Lower leg skin (tissue), 3 donors: ENCODE measurements around the gene GREB1L.

Experiments
- CTCF ChIP-seq, 3 donors: fragments of 450-650 bp; IDR thresholded peaks; one replicate each; pipeline ENCODE4 v1.5.1; 2016; ENCODE audit warnings: antibody characterized with exemption in 3 of 3, mild to moderate bottlenecking in 3 of 3, moderate library complexity in 2 of 3
- POLR2A ChIP-seq, 2 donors: fragments of 450-650 bp; IDR thresholded peaks; one replicate each; pipeline ENCODE4 v1.6.1; 2016 to 2017; ENCODE audit warnings: antibody characterized with exemption in 2 of 2, mild to moderate bottlenecking in 1 of 2, moderate library complexity in 1 of 2

DNA sequence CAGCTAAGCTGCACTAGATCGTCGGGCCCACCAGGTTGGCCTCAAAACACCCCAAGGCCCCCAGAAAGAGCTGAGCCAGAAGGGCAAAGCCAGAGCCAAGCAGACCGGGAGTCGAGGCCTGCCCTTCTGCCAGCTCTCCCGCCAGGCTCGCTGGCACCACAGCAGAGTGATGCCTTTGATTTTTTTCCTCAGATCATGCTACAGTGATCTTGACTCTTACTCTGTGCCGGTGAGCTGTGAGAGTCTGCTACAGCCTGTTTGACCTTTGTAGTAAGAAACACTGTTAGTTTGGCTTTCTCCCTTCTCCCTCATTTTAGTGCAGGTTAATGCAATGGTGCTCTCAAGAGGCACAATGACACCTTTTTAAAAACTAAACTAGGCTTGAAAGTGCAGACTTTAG is 260.6 kb downstream of the GREB1L start:
- no peak for TF ChIP-seq CTCF (IDR thresholded peaks at IDR 0.05)
- TF ChIP-seq POLR2A (IDR thresholded peaks at IDR 0.05): no peak
